Fibroblast of gingiva (primary cell): Measurements from ENCODE around the gene ZNG1C.
"Not testable (repeated sequence)": the region's sequence is repeated elsewhere in the genome, so short reads cannot be mapped to it uniquely, and the experiment has no call there.

Experiments
- DNase-seq: peaks from one replicate; pipeline ENCODE4 v3.0.0-alpha.2; 2011; ENCODE audit warnings: low read depth

ZNG1C gene

DNA sequence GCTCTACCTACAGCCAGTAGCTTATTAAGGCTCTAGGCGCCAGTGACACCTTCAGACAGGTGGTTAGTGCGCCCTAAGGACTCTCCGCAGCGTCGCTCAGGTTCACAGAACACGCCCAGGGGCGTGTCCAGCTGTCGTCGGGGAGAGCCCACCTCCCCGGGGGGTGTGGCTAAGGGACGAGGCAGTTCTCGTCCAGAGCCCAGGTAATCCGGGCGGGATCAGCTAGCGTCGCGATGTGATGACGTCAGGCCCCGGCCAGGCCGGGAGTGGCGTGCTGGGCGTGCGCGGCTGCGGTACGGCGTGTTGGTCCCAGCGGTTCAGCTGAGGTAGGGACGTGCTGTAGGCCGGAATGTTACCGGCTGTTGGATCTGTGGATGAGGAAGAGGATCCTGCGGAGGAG lies at the start of gene ZNG1C:
TSS of gene ZNG1C (plus strand) at position 301 of the 400 bp plus-strand sequence. CDS start at position 350, 49 bp downstream.
- not testable (repeated sequence) for DNase-seq

DNA sequence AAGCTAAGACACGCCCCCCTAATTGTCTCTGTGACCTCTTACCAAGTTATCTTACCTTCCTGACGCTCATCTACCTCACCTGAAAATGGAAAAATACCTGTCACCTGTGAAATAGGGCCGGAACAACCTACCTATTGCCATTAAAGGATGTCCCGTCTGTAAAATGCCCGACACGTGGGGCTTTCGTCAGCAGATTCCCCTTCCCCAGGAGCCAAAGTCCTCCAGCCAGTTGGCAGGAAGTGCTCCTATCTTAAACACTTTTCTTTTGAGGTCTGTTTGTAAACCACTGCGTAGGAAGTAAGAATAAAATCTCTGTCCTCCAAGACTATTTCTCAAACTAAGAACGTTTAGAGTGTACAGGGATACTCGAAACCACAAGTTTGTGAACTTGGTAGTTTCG lies 654 bp downstream of the ZNG1C start:
- not testable (repeated sequence) for DNase-seq

- DNase-seq: not testable (repeated sequence)
These were observed 39.3 kb downstream of the ZNG1C start for GRCh38 chr9:68281041-68281440.

- not testable (repeated sequence) for DNase-seq
These were observed 60.8 kb downstream of the ZNG1C start, which contains the start of gene FOXD4L3 for GRCh38 chr9:68302567-68302966. Gene FOXD4L3 (plus strand): TSS chr9:68302867. CDS start chr9:68302952, 85 bp downstream.

DNA sequence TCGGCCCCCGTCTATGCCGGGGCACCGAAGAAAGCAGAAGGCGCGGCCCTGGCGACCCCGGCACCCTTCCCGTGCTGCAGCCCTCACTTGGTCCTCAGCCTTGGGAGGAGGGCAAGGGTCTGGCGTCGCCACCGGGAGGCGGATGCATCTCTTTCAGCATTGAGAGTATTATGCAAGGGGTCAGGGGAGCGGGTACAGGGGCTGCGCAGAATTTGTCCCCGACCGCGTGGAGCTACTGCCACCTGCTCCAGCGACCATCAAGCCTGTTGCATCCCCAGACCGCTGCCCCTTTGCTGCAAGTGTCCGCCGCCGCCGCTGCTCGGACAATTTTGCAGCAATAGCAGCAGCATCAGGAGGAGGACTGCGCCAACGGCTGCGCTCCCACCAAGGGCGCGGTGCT lies 62.0 kb downstream of the ZNG1C start:
- not testable (repeated sequence) for DNase-seq

DNA sequence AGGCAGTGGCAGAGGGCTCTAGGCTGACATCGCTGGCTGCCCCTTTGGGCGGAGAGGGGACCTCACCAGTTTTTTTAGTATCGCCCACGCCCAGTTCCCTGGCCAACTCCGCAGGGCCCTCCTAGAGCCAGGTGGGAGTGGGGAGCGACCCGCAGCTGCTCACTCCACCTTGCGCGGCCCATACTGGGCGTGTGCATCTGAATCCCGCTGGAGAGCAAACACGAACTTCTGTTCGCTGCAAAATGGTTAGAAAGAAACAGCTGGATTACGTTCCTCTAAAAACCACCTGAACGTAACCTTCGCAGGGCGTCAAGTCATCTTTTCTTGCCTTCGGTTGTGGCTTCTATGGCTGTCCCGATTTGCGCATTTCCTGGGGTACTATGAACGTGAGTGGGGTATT lies 62.4 kb downstream of the ZNG1C start:
- not testable (repeated sequence) for DNase-seq

- DNase-seq: not testable (repeated sequence)
These were observed 63.0 kb downstream of the ZNG1C start for GRCh38 chr9:68304777-68305176.

DNA sequence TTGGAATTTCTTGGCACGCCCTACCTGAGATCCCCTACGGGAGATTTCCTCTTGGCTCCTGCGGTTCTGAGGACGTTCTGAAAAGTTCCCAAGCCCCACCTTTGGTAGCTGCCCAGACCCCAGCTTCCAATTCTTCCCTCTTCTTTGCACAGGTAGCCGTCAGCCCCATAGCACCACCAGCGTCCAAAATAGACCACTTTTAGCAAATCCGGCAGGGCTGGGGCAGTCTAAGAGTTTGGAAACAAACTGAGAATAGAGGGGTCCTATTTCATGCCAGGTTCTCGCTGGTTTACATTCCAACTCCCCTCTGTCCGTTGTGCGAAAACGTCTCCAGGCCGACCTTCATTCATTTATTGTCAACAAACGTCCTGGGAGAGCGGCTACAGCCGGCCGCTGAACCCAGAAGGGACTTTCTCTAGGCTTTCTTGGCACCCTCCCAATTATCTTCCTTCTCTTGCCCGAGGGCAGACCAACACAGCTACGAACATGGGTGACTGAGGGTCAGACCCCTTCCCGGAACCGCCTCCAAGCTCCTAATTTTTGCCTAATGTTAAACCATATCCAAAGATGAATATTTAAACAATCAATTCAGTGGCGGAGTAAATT lies 64.0 kb downstream of the ZNG1C start:
- DNase-seq: not testable (repeated sequence)

DNA sequence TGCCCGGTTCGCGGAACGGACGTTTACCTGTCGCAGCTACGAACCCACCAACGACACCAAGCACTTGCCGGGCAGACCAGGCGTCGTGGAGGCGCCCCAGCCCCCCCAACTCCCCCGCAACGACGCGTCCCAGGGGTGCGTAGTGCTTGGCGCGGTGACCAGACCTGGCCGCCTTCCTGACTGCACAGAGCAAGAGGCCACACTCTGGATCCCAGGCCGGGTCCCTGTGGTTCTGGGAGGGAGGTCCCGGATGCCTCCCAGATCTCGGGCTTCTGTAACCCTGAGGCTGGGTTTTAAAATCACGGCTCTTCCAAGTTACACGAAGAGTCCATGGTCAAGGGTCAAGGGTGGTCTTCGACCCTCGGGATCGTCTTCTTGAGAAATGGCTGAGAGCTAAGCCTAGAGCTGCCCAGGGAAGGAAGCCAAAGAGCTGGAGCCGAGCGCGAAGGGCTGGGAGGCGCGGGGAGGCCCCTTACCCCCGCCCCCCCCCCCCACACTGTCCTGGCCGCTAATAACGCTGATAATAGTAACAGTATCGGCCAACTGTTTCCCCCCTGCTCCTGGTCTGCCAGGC lies 64.7 kb downstream of the ZNG1C start:
- not testable (repeated sequence) for DNase-seq

DNA sequence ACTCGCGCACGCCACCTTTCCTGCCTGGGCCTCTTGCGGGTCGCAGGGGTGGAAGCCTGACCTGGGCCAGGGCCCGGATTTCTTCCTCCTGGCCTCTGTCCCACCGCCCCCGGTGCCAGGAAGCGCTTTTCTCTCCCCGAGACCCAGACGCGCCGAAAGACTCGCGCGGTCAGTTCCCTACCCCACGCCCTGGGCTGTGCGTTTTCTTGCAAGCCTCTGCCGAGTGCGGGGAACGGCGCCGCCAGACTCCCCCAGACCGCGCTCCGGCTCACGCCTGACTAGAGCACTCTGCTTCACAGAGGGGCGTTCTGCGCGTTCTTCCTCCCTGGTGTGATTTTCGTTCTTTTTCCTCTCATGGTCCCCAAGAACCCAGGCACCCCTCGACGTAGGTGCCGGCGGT lies 65.3 kb downstream of the ZNG1C start:
- not testable (repeated sequence) for DNase-seq

- DNase-seq: not testable (repeated sequence)
These were observed 65.9 kb downstream of the ZNG1C start for GRCh38 chr9:68307654-68308053.

- DNase-seq: not testable (repeated sequence)
These were observed 69.4 kb downstream of the ZNG1C start for GRCh38 chr9:68311208-68311607.

DNA sequence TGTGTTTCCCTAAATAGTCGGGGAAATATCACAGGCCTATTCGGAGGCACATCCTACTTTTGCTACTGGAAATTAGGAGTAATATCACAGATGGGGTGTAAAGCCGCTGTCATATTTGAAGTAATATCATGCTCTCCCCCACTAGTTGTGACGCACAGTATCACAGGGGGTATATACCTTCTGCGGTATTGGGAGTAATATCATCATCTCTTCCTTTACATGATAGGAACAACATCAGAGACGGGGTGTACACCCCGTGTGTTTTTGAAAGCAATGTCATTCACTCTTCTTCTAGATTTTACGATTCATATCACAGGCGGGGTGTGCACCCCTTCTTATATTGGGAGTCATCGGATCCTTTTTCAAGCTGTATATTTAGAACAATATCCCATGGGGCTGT lies 76.4 kb downstream of the ZNG1C start:
- not testable (repeated sequence) for DNase-seq

GRCh38 chr9:68323749-68324148 lies 82.0 kb downstream of the ZNG1C start:
- not testable (repeated sequence) for DNase-seq

DNA sequence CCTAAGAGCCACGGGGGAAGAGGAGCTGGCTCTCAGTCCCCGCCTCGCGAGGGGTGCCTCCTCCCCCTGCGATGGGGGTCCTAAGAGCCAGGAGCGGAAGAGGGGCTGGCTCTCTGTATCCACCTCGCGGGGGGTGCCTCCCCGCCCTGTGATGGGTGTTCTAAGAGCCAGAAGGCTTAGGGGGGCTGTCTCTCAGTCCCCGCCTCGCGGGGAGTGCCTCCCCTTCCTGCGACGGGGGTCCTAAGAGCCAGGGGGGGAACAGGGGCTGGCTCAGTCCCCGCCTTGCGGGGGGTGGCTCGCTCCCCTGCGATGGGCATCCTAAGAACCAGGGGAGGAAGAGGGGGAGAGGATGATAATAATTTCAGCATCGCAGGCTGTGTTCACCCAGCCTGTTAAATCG lies 82.7 kb downstream of the ZNG1C start:
- not testable (repeated sequence) for DNase-seq

DNA sequence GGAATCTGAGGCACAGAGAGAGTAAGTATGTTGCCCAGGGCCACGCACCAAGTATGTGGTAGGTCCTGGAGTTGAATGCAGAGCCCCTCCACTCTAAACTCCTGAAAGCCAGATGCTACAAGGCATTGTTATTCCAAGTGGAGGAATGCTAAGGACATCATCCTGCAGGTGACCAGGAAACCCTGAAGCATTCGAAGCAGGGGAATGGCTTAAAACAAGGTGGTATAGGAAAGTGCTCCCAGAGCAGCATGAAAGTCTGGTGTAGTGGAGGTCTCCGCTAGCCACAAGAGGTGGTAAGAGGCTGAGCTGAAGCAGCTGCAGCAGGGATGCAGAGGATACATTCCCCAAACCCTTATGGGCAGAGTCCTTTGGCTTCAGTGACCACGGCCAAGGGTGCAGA lies 87.3 kb downstream of the ZNG1C start:
- DNase-seq: not testable (repeated sequence)

DNA sequence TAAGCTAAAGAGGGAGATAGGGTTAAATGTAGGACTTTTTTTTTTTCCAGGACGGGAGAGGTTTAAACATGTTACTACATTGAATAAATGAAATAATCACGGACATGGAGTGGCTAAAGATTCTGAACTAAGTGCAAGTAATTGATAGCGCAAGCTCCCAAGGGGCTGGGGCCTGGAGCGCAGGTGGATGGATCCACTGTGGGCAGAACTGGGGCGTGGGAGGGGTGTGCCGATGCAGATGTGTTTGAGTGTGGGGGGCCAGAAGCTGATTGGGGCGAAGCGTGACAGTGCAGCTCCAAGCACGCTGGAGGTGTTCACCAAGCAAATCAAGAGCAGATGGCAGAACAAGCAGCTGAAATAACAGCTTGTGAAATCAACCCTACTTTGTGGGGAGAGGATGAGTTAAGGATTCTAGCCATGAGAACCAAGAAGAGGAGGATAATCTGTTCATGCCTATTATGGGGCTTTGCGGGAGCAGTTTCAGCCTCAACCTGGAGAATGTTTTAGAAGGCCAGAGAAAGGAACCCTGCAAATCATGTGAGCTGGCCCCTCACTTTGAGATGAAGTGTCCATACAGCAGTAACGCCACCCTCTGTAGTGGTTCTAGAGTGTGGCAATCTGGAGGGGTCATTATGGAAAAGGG lies 88.9 kb downstream of the ZNG1C start:
- peak; percentile 1 for DNase-seq

DNA sequence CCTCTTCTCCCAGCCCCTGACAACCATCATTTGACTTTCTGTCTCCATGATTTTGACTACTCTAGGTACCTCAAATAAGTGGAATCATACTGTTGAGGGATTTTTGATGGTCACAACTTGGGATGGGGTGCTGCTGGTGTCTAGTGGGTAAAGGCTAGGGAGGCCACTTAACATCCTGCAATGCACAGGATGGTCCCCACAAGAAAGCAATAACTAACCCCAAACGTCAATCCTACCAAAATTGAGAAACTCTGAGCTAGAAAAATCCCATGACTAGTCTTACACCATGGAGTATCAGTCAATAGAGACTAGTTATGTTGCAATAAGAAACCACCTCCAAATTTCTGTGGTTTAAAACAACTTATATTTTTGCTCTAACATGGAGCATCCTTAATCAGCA lies 90.3 kb downstream of the ZNG1C start:
- DNase-seq: not testable (repeated sequence)

DNA sequence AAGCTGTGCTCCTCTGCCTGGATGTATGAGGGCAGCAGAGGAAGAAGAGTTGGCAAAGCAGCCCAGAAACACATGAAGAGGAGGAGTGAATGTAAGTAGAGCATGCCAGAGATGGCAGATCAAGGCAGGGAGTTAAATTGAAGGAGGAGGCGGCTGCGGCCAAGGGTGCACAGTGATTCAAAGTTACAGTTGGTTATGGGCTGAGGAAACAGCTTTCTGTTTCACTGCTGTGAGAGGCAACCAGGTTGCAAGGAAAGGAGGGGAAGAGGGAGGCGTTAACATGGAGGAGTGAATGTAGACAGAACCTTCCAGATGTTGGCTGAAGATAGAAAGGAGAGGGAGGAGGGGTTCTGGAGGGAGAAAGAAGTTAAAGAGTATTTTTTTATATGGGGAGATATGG lies 94.2 kb downstream of the ZNG1C start:
- DNase-seq: not testable (repeated sequence)

GRCh38 chr9:68336639-68337339 lies 95.0 kb downstream of the ZNG1C start:
- not testable (repeated sequence) for DNase-seq

DNA sequence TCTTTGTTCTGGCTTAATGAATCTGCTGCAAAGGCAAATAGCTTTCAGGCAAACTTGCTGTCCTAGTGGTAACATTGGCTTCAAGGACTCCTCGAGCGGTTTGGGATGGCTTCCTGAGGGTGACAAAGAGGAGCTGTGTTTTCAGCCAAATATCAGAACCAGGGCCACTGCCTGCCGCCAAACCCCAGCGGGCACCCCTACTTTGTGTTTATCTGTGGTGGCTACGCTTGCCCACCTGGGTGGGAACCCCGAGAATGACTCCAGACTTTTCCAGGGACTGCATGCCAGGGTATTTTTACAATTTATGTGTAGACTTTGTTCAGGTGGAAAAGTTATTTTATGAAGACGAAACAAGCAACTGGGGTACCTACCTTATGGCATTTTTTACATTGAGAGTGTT lies 96.2 kb downstream of the ZNG1C start:
- DNase-seq: not testable (repeated sequence)

GRCh38 chr9:68342265-68343025 lies 100.7 kb downstream of the ZNG1C start:
- DNase-seq: not testable (repeated sequence)
